SK-N-SH (cell line): ENCODE measurements around the gene SHC3. TPM values are rescaled to one million over a fixed set of nuclear protein-coding genes. Genes with fewer than 3 reads are reported as not detected.

Experiments used
- CTCF ChIA-PET: fragments of 300-600, 350-600 bp; formaldehyde crosslinking; extraction: SDS; loops from one replicate; lab custom pipeline; 2021; lab: Yijun Ruan, JAX
- POLR2A ChIA-PET: fragments of 350-600 bp; sonication (Branson Sonifier 250); formaldehyde crosslinking; extraction: SDS; loops from one replicate; lab custom pipeline; 2020; ENCODE audit warnings: antibody characterized with exemption, inconsistent platforms; lab: Yijun Ruan, JAX
- DNase-seq: peaks from one replicate; pipeline ENCODE4 v3.0.0; 2012
- H2AFZ ChIP-seq: fragments of 200-600 bp; sonication (generic); 2 replicates; pipeline ENCODE4 v1.8.1; 2016; ENCODE audit warnings: antibody characterized with exemption, mild to moderate bottlenecking, low read depth
- H3F3A ChIP-seq: fragments of 200-600 bp; sonication (generic); replicated peaks from 2 replicates; pipeline ENCODE3; 2016; ENCODE audit warnings: antibody characterized with exemption, mild to moderate bottlenecking; ENCODE audit not compliant: insufficient read depth
- H3K27ac ChIP-seq, 2 experiments: fragments of 200-500 bp in 1 of 2; fragments of 200-600 bp in 1 of 2; sonication (Bioruptor generic) in 1 of 2; sonication (generic), shearing (Covaris generic) in 1 of 2; 2 replicates each; pipeline versions ENCODE4 v1.5.1 to v1.6.1; 2014 to 2016; ENCODE audit warnings: low read depth in 2 of 2, inconsistent platforms in 1 of 2, low read length in 1 of 2, mild to moderate bottlenecking in 1 of 2, mixed read lengths in 1 of 2
- H3K27me3 ChIP-seq: fragments of 200-600 bp; sonication (generic), shearing (Covaris generic); 2 replicates; pipeline ENCODE4 v1.6.1; 2016; ENCODE audit warnings: mixed run types; ENCODE audit not compliant: insufficient read depth
- H3K36me3 ChIP-seq, 2 experiments: fragments of 200-500 bp in 1 of 2; fragments of 200-600 bp in 1 of 2; sonication (Bioruptor generic) in 1 of 2; sonication (generic) in 1 of 2; replicated peaks in 1 of 2; 2 replicates each; pipeline versions ENCODE3 to v1.5.1; 2014 to 2016; ENCODE audit warnings: low read length in 1 of 2, mild to moderate bottlenecking in 1 of 2; ENCODE audit not compliant: insufficient read depth in 2 of 2, control insufficient read depth in 1 of 2
- H3K4me1 ChIP-seq, 2 experiments: fragments of 200-500 bp in 1 of 2; fragments of 200-600 bp in 1 of 2; sonication (Bioruptor generic) in 1 of 2; sonication (generic), shearing (Covaris generic) in 1 of 2; 2 replicates each; pipeline versions ENCODE4 v1.5.1 to v1.6.1; 2014 to 2016; ENCODE audit warnings: low read depth in 1 of 2, low read length in 1 of 2, mixed run types in 1 of 2; ENCODE audit not compliant: insufficient read depth in 2 of 2, control insufficient read depth in 1 of 2
- H3K4me2 ChIP-seq: fragments of 200-600 bp; sonication (generic), shearing (Covaris generic); 2 replicates; pipeline ENCODE4 v1.6.1; 2017; ENCODE audit warnings: mixed run types
- H3K4me3 ChIP-seq, 2 experiments: fragments of 200-500 bp in 1 of 2; fragments of 200-600 bp in 1 of 2; sonication (Bioruptor generic) in 1 of 2; sonication (generic), shearing (Covaris generic) in 1 of 2; 2 replicates each; pipeline versions ENCODE4 v1.5.1 to v1.8.1; 2014 to 2016; ENCODE audit warnings: low read depth in 2 of 2, inconsistent platforms in 1 of 2, low read length in 1 of 2, mild to moderate bottlenecking in 1 of 2, mixed read lengths in 1 of 2, moderate library complexity in 1 of 2
- H3K79me2 ChIP-seq: fragments of 200-600 bp; sonication (generic); 2 replicates; pipeline ENCODE4 v1.8.1; 2017; ENCODE audit warnings: mild to moderate bottlenecking; ENCODE audit not compliant: insufficient read depth
- H3K9ac ChIP-seq: fragments of 200-600 bp; sonication (generic); 2 replicates; pipeline ENCODE4 v1.6.1; 2017; ENCODE audit warnings: mixed run types
- H3K9me2 ChIP-seq: fragments of 200-600 bp; sonication (generic); 2 replicates; pipeline ENCODE4 v1.6.1; 2017; ENCODE audit warnings: mixed run types
- H3K9me3 ChIP-seq: fragments of 200-600 bp; sonication (generic); 2 replicates; pipeline ENCODE4 v1.6.1; 2017; ENCODE audit warnings: mixed run types, mild to moderate bottlenecking, moderate library complexity
- H4K20me1 ChIP-seq: fragments of 200-600 bp; sonication (generic); 2 replicates; pipeline ENCODE4 v1.6.1; 2017; ENCODE audit warnings: mild to moderate bottlenecking, mixed run types; ENCODE audit not compliant: insufficient read depth
- FOSL2 ChIP-seq: IDR thresholded peaks from 2 replicates; pipeline ENCODE4 v1.4.0; 2012; ENCODE audit warnings: low read depth, mild to moderate bottlenecking, moderate library complexity, borderline replicate concordance
- FOXJ3 ChIP-seq: sonication (generic); formaldehyde crosslinking; IDR thresholded peaks from 2 replicates; pipeline ENCODE4 v1.5.1; 2020; ENCODE audit warnings: mild to moderate bottlenecking, missing genetic modification reagents
- FOXM1 ChIP-seq: IDR thresholded peaks from 2 replicates; pipeline ENCODE4 v1.4.0; 2012; ENCODE audit warnings: low read depth, mild to moderate bottlenecking
- GATA2 ChIP-seq: sonication (generic); formaldehyde crosslinking; IDR thresholded peaks from 2 replicates; pipeline ENCODE4 v1.5.0; 2020; ENCODE audit warnings: mild to moderate bottlenecking, missing genetic modification reagents
- MAX ChIP-seq: IDR thresholded peaks from 2 replicates; pipeline ENCODE4 v1.4.0; 2012; ENCODE audit warnings: low read depth
- MXI1 ChIP-seq: IDR thresholded peaks from 2 replicates; pipeline ENCODE4 v1.6.1; 2012; ENCODE audit warnings: mild to moderate bottlenecking, low read depth, low read length, improper control_type of control experiment
- NFIC ChIP-seq: IDR thresholded peaks from 2 replicates; pipeline ENCODE4 v1.4.0; 2012; ENCODE audit warnings: borderline replicate concordance
- NRF1 ChIP-seq: IDR thresholded peaks from 2 replicates; pipeline ENCODE4 v1.6.1; 2012; ENCODE audit warnings: low read depth, mild to moderate bottlenecking, low read length
- PBX3 ChIP-seq: IDR thresholded peaks from 2 replicates; pipeline ENCODE4; 2012
- REST ChIP-seq: IDR thresholded peaks from 2 replicates; pipeline ENCODE4 v1.6.1; 2012; ENCODE audit warnings: mild to moderate bottlenecking, low read depth, low read length, moderate library complexity
- RFX5 ChIP-seq: IDR thresholded peaks from 2 replicates; pipeline ENCODE4 v1.6.1; 2012; ENCODE audit warnings: mild to moderate bottlenecking, improper control_type of control experiment, low read length
- SMC3 ChIP-seq: IDR thresholded peaks from 2 replicates; pipeline ENCODE4 v1.6.1; 2012; ENCODE audit warnings: low read depth, low read length, improper control_type of control experiment
- TAF1 ChIP-seq: IDR thresholded peaks from 2 replicates; pipeline ENCODE4 v1.6.1; 2012; ENCODE audit warnings: low read depth, mild to moderate bottlenecking, low read length, moderate library complexity, borderline replicate concordance
- TCF12 ChIP-seq: IDR thresholded peaks from 2 replicates; pipeline ENCODE4 v1.4.0; 2012
- TEAD4 ChIP-seq: IDR thresholded peaks from 2 replicates; pipeline ENCODE4 v1.4.0; 2012; ENCODE audit warnings: mild to moderate bottlenecking, borderline replicate concordance; ENCODE audit not compliant: insufficient read depth
- WGBS: methylation state at CpG from one replicate; pipeline ENCODE4 v1.1.6; 2017; ENCODE audit warnings: low lambda C conversion rate; 5-methylcytosine and 5-hydroxymethylcytosine counted together
- polyA plus RNA-seq, 3 experiments: library from polyadenylated mRNA; depleted of rRNA; stranded (reverse); fragments of >200 nt; gene quantifications; 2 replicates each; pipeline ENCODE4 v1.2.3, GENCODE V29; 2012
- TF ChIP-seq, protein P1 (sequence below): fragments of 200-600 bp; sonication (generic); IDR thresholded peaks from 2 replicates; pipeline ENCODE4 v1.6.1; 2017; ENCODE audit warnings: antibody characterized with exemption, mild to moderate bottlenecking, moderate library complexity
- TF ChIP-seq, protein P2 (sequence below): fragments of 150-350 bp; IDR thresholded peaks from 2 replicates; pipeline ENCODE4 v1.6.1; 2017; ENCODE audit warnings: antibody characterized with exemption, low read length, low read depth, borderline replicate concordance

SHC3 gene
- polyA plus RNA-seq, 1 of the 3 experiments (the other 2 are of a cell fraction): 3.2 TPM

GRCh38 chr9:89207026-89207425 is 28.4 kb upstream of the SHC3 start:
- no peak overlapping the region for H3K27ac ChIP-seq
- H4K20me1 ChIP-seq: no peaks in the 10 kb centered on the region
- H3K9me3 ChIP-seq: no peaks in the 10 kb centered on the region
- H3K4me1 ChIP-seq: no peaks in the 10 kb centered on the region
- H3K79me2 ChIP-seq: no peaks in the 10 kb centered on the region
- WGBS: 56% methylated on average over 4 of the region's 4 CpGs
- ChIA-PET CTCF (interaction anchor here (1.0 to 1.6 kb wide), 2 partner anchors 20 to 341 kb away, joined by 3 to 4 read pairs; no protein-coding TSS in a partner anchor), POLR2A (no interaction called here)
- TF ChIP-seq FOSL2: no peak
- TF ChIP-seq, protein P1, sequence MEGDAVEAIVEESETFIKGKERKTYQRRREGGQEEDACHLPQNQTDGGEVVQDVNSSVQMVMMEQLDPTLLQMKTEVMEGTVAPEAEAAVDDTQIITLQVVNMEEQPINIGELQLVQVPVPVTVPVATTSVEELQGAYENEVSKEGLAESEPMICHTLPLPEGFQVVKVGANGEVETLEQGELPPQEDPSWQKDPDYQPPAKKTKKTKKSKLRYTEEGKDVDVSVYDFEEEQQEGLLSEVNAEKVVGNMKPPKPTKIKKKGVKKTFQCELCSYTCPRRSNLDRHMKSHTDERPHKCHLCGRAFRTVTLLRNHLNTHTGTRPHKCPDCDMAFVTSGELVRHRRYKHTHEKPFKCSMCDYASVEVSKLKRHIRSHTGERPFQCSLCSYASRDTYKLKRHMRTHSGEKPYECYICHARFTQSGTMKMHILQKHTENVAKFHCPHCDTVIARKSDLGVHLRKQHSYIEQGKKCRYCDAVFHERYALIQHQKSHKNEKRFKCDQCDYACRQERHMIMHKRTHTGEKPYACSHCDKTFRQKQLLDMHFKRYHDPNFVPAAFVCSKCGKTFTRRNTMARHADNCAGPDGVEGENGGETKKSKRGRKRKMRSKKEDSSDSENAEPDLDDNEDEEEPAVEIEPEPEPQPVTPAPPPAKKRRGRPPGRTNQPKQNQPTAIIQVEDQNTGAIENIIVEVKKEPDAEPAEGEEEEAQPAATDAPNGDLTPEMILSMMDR: no peak
- TF ChIP-seq, protein P2, sequence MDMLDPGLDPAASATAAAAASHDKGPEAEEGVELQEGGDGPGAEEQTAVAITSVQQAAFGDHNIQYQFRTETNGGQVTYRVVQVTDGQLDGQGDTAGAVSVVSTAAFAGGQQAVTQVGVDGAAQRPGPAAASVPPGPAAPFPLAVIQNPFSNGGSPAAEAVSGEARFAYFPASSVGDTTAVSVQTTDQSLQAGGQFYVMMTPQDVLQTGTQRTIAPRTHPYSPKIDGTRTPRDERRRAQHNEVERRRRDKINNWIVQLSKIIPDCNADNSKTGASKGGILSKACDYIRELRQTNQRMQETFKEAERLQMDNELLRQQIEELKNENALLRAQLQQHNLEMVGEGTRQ: no peak
- TF ChIP-seq FOXM1: no peak
- TF ChIP-seq RFX5: no peak
- TF ChIP-seq FOXJ3 (CRISPR knock-in tag): no peak
- TF ChIP-seq REST: no peak
- TF ChIP-seq PBX3: no peak
- TF ChIP-seq MAX: no peak
- TF ChIP-seq TCF12: no peak
- TF ChIP-seq NFIC: no peak
- TF ChIP-seq MXI1: no peak
- no peak for TF ChIP-seq TAF1
- TF ChIP-seq TEAD4: no peak
- TF ChIP-seq GATA2 (CRISPR knock-in tag): no peak
- TF ChIP-seq NRF1: no peak
- TF ChIP-seq SMC3: no peak
- no peak overlapping the region for H3K4me3 ChIP-seq
- DNase-seq: no peak
- H3K4me2 ChIP-seq: no peak overlapping the region
- no peak overlapping the region for H2AFZ ChIP-seq
- H3K27me3 ChIP-seq: no peaks in the 10 kb centered on the region
- H3K36me3 ChIP-seq: no peaks in the 10 kb centered on the region
- no peaks in the 10 kb centered on the region for H3F3A ChIP-seq
- H3K9ac ChIP-seq: no peak overlapping the region
- no peaks in the 10 kb centered on the region for H3K9me2 ChIP-seq
